Sigmoid colon (tissue), 7 donors: ENCODE data around the gene MRPS31. TPM values are rescaled to one million over a fixed set of nuclear protein-coding genes. Genes with fewer than 3 reads are reported as not detected.

Experiments
- DNase-seq: peaks from one replicate; pipeline ENCODE4 v3.0.0-alpha.2; 2019
- H3K27ac ChIP-seq, 4 donors: fragments of 200-600 bp; sonication (generic); one replicate each; pipeline ENCODE4 v1.5.1; 2016 to 2019; ENCODE audit warnings: mild to moderate bottlenecking in 1 of 4
- H3K27me3 ChIP-seq, 3 donors: fragments of 200-600 bp; sonication (generic); one replicate each; pipeline ENCODE4 v1.5.1; 2019; ENCODE audit warnings: mild to moderate bottlenecking in 1 of 3
- H3K36me3 ChIP-seq, 4 donors: fragments of 200-600 bp; sonication (generic); one replicate each; pipeline ENCODE4 v1.5.1; 2016 to 2019
- H3K4me1 ChIP-seq, 4 donors: fragments of 200-600 bp; sonication (generic); one replicate each; pipeline ENCODE4 v1.5.1; 2017 to 2019
- H3K4me3 ChIP-seq, 4 donors: fragments of 200-600 bp; sonication (generic); one replicate each; pipeline ENCODE4 v1.5.1; 2017 to 2019; ENCODE audit warnings: mild to moderate bottlenecking in 2 of 4, moderate library complexity in 1 of 4
- H3K9me3 ChIP-seq, 4 donors: fragments of 200-600 bp in 3 of 4; sonication (generic) in 3 of 4; one replicate each; pipeline versions ENCODE4 v1.5.1 to v1.6.1; 2013 to 2019
- EP300 ChIP-seq, 4 donors: sonication (generic); formaldehyde crosslinking; IDR thresholded peaks; one replicate each; pipeline ENCODE4 v1.6.1; 2017; ENCODE audit warnings: antibody characterized with exemption in 4 of 4
- POLR2A ChIP-seq, 2 donors: fragments of 450-650 bp; IDR thresholded peaks; one replicate each; pipeline ENCODE4 v1.6.1; 2016; ENCODE audit warnings: antibody characterized with exemption in 2 of 2, mild to moderate bottlenecking in 2 of 2, moderate library complexity in 2 of 2
- POLR2AphosphoS5 ChIP-seq, 4 donors: sonication (generic); formaldehyde crosslinking; IDR thresholded peaks; one replicate each; pipeline ENCODE4 v1.6.1; 2017; ENCODE audit warnings: antibody characterized with exemption in 4 of 4
- WGBS, 2 donors: extraction: QIAGEN DNeasy Blood & Tissue Kit; methylation state at CpG; one replicate each; pipeline ENCODE4 v1.1.7; 2013; 5-methylcytosine and 5-hydroxymethylcytosine counted together
- intact Hi-C: fragments of 100-400 bp; cut with DNase I; formaldehyde crosslinking; loops from one replicate; pipeline ENCODE4 v1.15.1; 2023
- polyA plus RNA-seq, 3 donors: library from polyadenylated mRNA; stranded (reverse); fragments of 200-250 nt; gene quantifications; one replicate each; pipeline ENCODE4 v1.2.3, GENCODE V29; 2013
- total RNA-seq, 4 donors: library from RNA; depleted of rRNA; stranded (reverse); fragments of >200 nt; gene quantifications; one replicate each; pipeline ENCODE4 v1.1.0, GENCODE V29; 2016
- TF ChIP-seq, protein P1 (sequence below), 4 experiments: fragments of 450-650 bp in 3 of 4; fragments of 200-600 bp in 1 of 4; IDR thresholded peaks; one replicate each; pipeline ENCODE4 v1.5.1; 2016 to 2019; ENCODE audit warnings: antibody characterized with exemption in 4 of 4, mild to moderate bottlenecking in 3 of 4, moderate library complexity in 2 of 4
- donor health status: healthy with polysubstance abuse.
- donor health status: Bipolar disorder and iron deficiency.
- donor health status: healthy.

The MRPS31 gene
- total RNA-seq (10 to 100 TPM; 11.4 to 23.3 (median 21.1) TPM), polyA plus RNA-seq (10 to 100 TPM; 16.2 to 19.9 (median 18.6) TPM)

GRCh38 chr13:40770934-40771618 lies at the start of gene MRPS31:
Gene MRPS31, minus strand, starts transcription at chr13:40771190. Its CDS starts 54 bp downstream, at chr13:40771136.
- H3K36me3 ChIP-seq, result peaks cover 0 to 7% (median 1%) of the 10 kb centered on the region in 4 donors
- peak within 1 kb of the TSS; percentile 85 to 89 (median 86) for H3K27ac ChIP-seq
- H3K4me1 ChIP-seq, result peaks cover 0 to 13% (median 9%) of the 10 kb centered on the region in 4 donors
- H3K4me3 ChIP-seq, result peak within 1 kb of the TSS; percentile 68 to 83 (median 71)
- DNase-seq, result peak; percentile 97
- intact Hi-C loops, result loop anchor here (2.0 to 5.0 kb wide), 3 partner anchors 18 to 291 kb away; partner anchors contain the start of genes SLC25A15 and WBP4
- H3K27me3 ChIP-seq, result no peaks in the 10 kb centered on the region
- 0% methylated on average over 52 of the region's 52 CpGs for WGBS, 2 donors
- H3K9me3 ChIP-seq, result no peaks in the 10 kb centered on the region
- TF ChIP-seq EP300 (IDR thresholded peaks at IDR 0.05) (peak in 1 of 4 donors; percentile 4), POLR2AphosphoS5 (IDR thresholded peaks at IDR 0.05) (peak; percentile 71 to 90 (median 88)), POLR2A (IDR thresholded peaks at IDR 0.05) (peak in 1 of 2 donors; percentile 56)
- TF ChIP-seq, protein P1, sequence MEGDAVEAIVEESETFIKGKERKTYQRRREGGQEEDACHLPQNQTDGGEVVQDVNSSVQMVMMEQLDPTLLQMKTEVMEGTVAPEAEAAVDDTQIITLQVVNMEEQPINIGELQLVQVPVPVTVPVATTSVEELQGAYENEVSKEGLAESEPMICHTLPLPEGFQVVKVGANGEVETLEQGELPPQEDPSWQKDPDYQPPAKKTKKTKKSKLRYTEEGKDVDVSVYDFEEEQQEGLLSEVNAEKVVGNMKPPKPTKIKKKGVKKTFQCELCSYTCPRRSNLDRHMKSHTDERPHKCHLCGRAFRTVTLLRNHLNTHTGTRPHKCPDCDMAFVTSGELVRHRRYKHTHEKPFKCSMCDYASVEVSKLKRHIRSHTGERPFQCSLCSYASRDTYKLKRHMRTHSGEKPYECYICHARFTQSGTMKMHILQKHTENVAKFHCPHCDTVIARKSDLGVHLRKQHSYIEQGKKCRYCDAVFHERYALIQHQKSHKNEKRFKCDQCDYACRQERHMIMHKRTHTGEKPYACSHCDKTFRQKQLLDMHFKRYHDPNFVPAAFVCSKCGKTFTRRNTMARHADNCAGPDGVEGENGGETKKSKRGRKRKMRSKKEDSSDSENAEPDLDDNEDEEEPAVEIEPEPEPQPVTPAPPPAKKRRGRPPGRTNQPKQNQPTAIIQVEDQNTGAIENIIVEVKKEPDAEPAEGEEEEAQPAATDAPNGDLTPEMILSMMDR (IDR thresholded peaks at IDR 0.05), result no peak

DNA sequence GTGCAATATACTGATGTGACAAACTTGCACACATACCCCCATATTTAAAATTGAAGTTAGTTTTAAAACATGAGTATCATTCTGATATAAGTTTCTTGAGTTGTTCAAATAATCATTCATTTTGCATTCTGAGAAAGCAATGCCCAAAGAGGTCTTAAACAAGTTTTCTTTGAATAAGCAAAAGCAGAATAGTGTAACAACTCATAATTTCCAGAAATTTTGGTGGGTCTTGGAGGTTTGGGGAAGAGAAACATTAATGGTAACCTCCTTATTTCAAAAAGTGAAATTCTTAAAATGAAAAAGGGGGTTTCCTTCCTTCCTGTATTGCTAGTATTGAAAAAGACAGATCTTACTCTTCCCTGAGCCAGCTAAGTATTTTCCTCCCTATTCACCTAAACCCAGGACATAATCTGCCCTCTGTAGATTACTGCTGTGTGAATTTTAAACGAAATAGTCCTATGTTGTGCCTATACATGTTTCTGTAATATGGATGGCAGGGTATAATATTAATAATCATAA lies 48.9 kb upstream of the MRPS31 start:
- Histone ChIP-seq H3K9me3 (no peaks in the 10 kb centered on the region), H3K36me3 (no peaks in the 10 kb centered on the region), H3K27me3 (no peaks in the 10 kb centered on the region), H3K27ac (no peak overlapping the region), H3K4me1 (no peaks in the 10 kb centered on the region), H3K4me3 (no peak overlapping the region)
- TF ChIP-seq, protein P1 (IDR thresholded peaks at IDR 0.05), result no peak
- no peak for TF ChIP-seq POLR2AphosphoS5 (IDR thresholded peaks at IDR 0.05)
- TF ChIP-seq POLR2A (IDR thresholded peaks at IDR 0.05), result no peak
- TF ChIP-seq EP300 (IDR thresholded peaks at IDR 0.05), result no peak
- WGBS, 2 donors, result 78 to 84% methylated on average over 1 of the region's 1 CpG
- intact Hi-C loops, result no loop called here
- no peak for DNase-seq

DNA sequence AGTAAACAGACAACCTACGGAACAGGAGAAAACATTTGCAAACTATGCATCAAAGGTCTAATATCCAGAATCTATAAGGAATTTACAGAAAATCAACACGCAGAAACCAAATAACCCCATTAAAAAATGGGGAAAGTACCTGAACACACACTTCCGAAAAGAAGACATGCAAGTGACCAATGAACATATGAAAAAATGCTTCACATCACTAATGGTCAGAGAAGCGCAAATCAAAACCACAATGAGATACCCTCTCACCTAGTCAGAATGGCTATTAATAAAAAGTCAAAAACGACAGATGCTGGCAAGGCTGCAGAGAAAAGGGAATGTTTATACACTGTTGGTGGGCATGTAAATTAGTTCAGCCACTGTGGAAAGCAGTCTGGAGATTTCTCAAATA lies 47.9 kb upstream of the MRPS31 start:
- Histone ChIP-seq H3K4me3 (no peak overlapping the region), H3K4me1 (no peaks in the 10 kb centered on the region), H3K9me3 (no peaks in the 10 kb centered on the region), H3K36me3 (no peaks in the 10 kb centered on the region), H3K27ac (no peak overlapping the region), H3K27me3 (no peaks in the 10 kb centered on the region)
- TF ChIP-seq, protein P1 (IDR thresholded peaks at IDR 0.05), result no peak
- TF ChIP-seq POLR2AphosphoS5 (IDR thresholded peaks at IDR 0.05) (no peak), POLR2A (IDR thresholded peaks at IDR 0.05) (no peak), EP300 (IDR thresholded peaks at IDR 0.05) (no peak)
- WGBS, 2 donors, result 89 to 90% methylated on average over 5 of the region's 5 CpGs
- DNase-seq, result no peak
- intact Hi-C loops, result no loop called here

- no peak overlapping the region for H3K4me3 ChIP-seq
- 97 to 98% methylated on average over 2 of the region's 2 CpGs for WGBS, 2 donors
- H3K9me3 ChIP-seq, result no peaks in the 10 kb centered on the region
- no peak for DNase-seq
- TF ChIP-seq, protein P1 (IDR thresholded peaks at IDR 0.05), result no peak
- no peak for TF ChIP-seq EP300 (IDR thresholded peaks at IDR 0.05)
- no peak for TF ChIP-seq POLR2A (IDR thresholded peaks at IDR 0.05)
- TF ChIP-seq POLR2AphosphoS5 (IDR thresholded peaks at IDR 0.05), result no peak
- H3K27me3 ChIP-seq, result no peaks in the 10 kb centered on the region
- intact Hi-C loops, result no loop called here
- no peaks in the 10 kb centered on the region for H3K4me1 ChIP-seq
- H3K36me3 ChIP-seq, result peaks cover 0 to 22% (median 3%) of the 10 kb centered on the region in 4 donors
- no peak overlapping the region for H3K27ac ChIP-seq
Measured at GRCh38 chr13:40814803-40815202, 43.8 kb upstream of the MRPS31 start.
